Heart right ventricle (tissue), 16 donors: ENCODE data around the gene RAB24. TPM values are rescaled to one million over a fixed set of nuclear protein-coding genes. Genes with fewer than 3 reads are reported as not detected.

Source experiments
- ATAC-seq, 8 donors: fragments of 200-7000 bp; cut with Tn5 transposase; one replicate each; pipeline ENCODE4 v1.9.1; 2020; ENCODE audit warnings: mild to moderate bottlenecking in 8 of 8, moderate library complexity in 8 of 8, moderate number of reproducible peaks in 1 of 8
- DNase-seq, 2 donors: peaks; one replicate each; pipeline ENCODE4 v3.0.0-alpha.2; 2020
- H3K27ac ChIP-seq, 10 donors: fragments of 200-600 bp; sonication (generic) in 2 of 10; one replicate each; pipeline versions ENCODE4 v1.5.0 to v1.8.0; 2020 to 2022; ENCODE audit warnings: mild to moderate bottlenecking in 3 of 10
- H3K27me3 ChIP-seq, 7 donors: fragments of 200-600 bp; one replicate each; pipeline ENCODE4 v1.8.0; 2021 to 2022; ENCODE audit warnings: mild to moderate bottlenecking in 2 of 7
- H3K36me3 ChIP-seq, 9 donors: fragments of 200-600 bp; sonication (generic) in 1 of 9; one replicate each; pipeline versions ENCODE4 v1.5.0 to v1.8.0; 2020 to 2022; ENCODE audit warnings: mild to moderate bottlenecking in 2 of 9
- H3K4me1 ChIP-seq, 9 donors: fragments of 200-600 bp; sonication (generic) in 1 of 9; one replicate each; pipeline versions ENCODE4 v1.5.0 to v1.8.0; 2020 to 2022; ENCODE audit warnings: mild to moderate bottlenecking in 4 of 9
- H3K4me3 ChIP-seq, 10 donors: fragments of 200-600 bp; sonication (generic) in 2 of 10; one replicate each; pipeline versions ENCODE4 v1.5.0 to v1.8.0; 2020 to 2022; ENCODE audit warnings: mild to moderate bottlenecking in 7 of 10, moderate library complexity in 2 of 10
- H3K9me3 ChIP-seq, 11 donors: fragments of 200-600 bp in 10 of 11; sonication (generic) in 2 of 11; one replicate each; pipeline versions ENCODE4 v1.5.0 to v1.8.0; 2013 to 2022; ENCODE audit warnings: mild to moderate bottlenecking in 2 of 11, control low read depth in 1 of 11, moderate library complexity in 1 of 11
- WGBS, 2 donors: extraction: QIAGEN DNeasy Blood & Tissue Kit; methylation state at CpG; one replicate each; pipeline ENCODE4 v1.1.7; 2013; ENCODE audit warnings: inconsistent platforms in 1 of 2; 5-methylcytosine and 5-hydroxymethylcytosine counted together
- intact Hi-C, 10 donors: fragments of 100-400 bp; cut with DNase I; formaldehyde crosslinking; loops; one replicate each; pipeline versions ENCODE4 v1.11.1 to v1.14.2; 2022
- polyA plus RNA-seq, 2 donors: library from polyadenylated mRNA; stranded (reverse); fragments of 200-250 nt; gene quantifications; one replicate each; pipeline ENCODE4 v1.2.3, GENCODE V29; 2013
- total RNA-seq, 10 donors: library from RNA; stranded (reverse); fragmentation: NEBNext Ultra II Directional in 3 of 10; extraction: Animal tissue kit (Norgen Biotek cat#: 25700) in 3 of 10; gene quantifications; one replicate each; pipeline versions ENCODE4 v1.2.1 to v1.2.4, GENCODE V29; 2021 to 2023
- TF ChIP-seq, protein P1 (sequence below), 9 donors: fragments of 200-600 bp; sonication (generic) in 2 of 9; IDR thresholded peaks; one replicate each; pipeline versions ENCODE4 v1.5.0 to v1.8.0; 2021 to 2022; ENCODE audit warnings: antibody characterized with exemption in 9 of 9, mild to moderate bottlenecking in 5 of 9, moderate library complexity in 1 of 9
- donor health status: Arrhythmogenic right ventricular cardiomyopathy.
- donor health status: ischemic (EF 13 %, LVEDD 7.1; RV severe dilation, severe dysfunction).
- donor health status: healthy with polysubstance abuse.
- donor health status: DM: no; HTN: yes; CAD: no.
- donor health status: DM: no; HTN: no; CAD: no.
- donor health status: ischemic (EF 25% LVEDD 6.9; RV normal size, moderate dysfunction).
- donor health status: ischemic (EF 25% LVEDD 5.7; RV mildly dilated, moderate dysfunction).
- donor health status: healthy.
- donor health status: DM: yes; HTN: yes; CAD: no.
- donor health status: Ischemic cardiomyopathy.
- donor health status: ischemic (EF 35%, LVEDD 5.7; RV mildly dilated, moderate dysfunction).
- donor health status: nonischemic (EF 11% LVEDD 7.7; RV severe dilation, severe dysfunction).
- donor health status: DM: yes; HTN: yes; CAD: no.
- donor health status: PGD.
- donor health status: ischemic (EF 29% LVEDD 5.4; RV normal size, mild dysfunction).
- donor health status: nonischemic (EF 23%, LVEDD 6.1; RV moderate dilation, normal function).

RAB24 gene
- total and polyA plus RNA-seq, 12 donors = 14.7 to 39.4 (median 19.7) TPM

GRCh38 chr5:177332896-177333260 is 29.4 kb upstream of the RAB24 start:
- no peak overlapping the region for H3K27ac ChIP-seq
- H3K27me3 ChIP-seq = no peaks in the 10 kb centered on the region
- 86 to 89% methylated on average over 13 of the region's 13 CpGs for WGBS, 2 donors
- intact Hi-C loops = no loop called here
- peaks cover 5 to 33% (median 21%) of the 10 kb centered on the region in 9 donors for H3K4me1 ChIP-seq
- no peak overlapping the region for H3K4me3 ChIP-seq
- H3K36me3 ChIP-seq = peaks cover 0 to 92% (median 32%) of the 10 kb centered on the region in 9 donors
- TF ChIP-seq, protein P1, sequence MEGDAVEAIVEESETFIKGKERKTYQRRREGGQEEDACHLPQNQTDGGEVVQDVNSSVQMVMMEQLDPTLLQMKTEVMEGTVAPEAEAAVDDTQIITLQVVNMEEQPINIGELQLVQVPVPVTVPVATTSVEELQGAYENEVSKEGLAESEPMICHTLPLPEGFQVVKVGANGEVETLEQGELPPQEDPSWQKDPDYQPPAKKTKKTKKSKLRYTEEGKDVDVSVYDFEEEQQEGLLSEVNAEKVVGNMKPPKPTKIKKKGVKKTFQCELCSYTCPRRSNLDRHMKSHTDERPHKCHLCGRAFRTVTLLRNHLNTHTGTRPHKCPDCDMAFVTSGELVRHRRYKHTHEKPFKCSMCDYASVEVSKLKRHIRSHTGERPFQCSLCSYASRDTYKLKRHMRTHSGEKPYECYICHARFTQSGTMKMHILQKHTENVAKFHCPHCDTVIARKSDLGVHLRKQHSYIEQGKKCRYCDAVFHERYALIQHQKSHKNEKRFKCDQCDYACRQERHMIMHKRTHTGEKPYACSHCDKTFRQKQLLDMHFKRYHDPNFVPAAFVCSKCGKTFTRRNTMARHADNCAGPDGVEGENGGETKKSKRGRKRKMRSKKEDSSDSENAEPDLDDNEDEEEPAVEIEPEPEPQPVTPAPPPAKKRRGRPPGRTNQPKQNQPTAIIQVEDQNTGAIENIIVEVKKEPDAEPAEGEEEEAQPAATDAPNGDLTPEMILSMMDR (IDR thresholded peaks at IDR 0.05) = no peak
- no peaks in the 10 kb centered on the region for H3K9me3 ChIP-seq
- ATAC-seq = no peak
- DNase-seq = no peak

DNA sequence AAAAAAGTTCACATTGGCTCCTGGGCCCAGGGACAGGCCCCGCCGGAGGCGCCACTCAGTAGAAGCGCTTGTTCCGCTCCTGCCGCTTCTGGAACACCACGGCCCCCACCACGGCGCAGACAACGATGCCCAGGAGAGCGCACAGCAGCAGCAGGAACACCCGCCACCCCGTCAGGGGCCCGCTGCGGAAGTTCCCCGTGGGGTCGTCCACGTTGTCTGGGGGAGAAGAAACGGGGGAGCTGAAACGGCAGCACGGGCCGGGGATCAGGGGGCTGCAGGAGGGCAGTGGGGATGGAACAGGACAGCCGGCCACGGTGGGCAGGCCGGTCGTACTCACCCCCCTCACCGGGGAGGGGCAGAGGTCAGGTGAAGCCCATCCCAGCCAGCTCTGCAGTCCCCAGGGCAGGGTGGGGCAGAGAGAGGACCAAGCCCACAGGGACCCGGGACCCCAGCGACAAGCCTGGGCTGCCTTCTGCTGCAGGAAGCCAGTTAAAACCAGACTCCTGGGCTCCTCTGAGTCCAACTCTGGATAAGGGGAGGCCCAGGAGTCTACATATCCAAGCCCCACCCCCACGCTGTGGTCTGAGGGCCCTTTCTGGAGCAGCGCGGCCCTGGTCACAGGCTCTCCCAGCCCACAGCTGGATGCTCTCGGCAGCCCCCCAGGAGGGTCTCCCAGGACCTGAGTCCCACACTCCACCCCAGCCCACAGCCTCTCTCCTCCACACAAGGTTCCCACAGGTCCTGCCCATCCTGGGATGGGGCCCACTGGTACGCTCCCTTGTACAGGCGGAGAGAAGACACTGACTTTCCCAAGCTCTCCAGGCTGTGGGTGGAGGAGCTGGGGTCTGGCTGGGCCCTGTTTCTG is 28.7 kb upstream of the RAB24 start:
- ATAC-seq (no peak), DNase-seq (no peak)
- intact Hi-C loops = no loop called here
- WGBS, 2 donors = 90 to 92% methylated on average over 35 of the region's 35 CpGs
- no peak overlapping the region for H3K27ac ChIP-seq
- H3K36me3 ChIP-seq = peaks cover 0 to 86% (median 28%) of the 10 kb centered on the region in 9 donors
- TF ChIP-seq, protein P1 (IDR thresholded peaks at IDR 0.05) = no peak
- no peaks in the 10 kb centered on the region for H3K27me3 ChIP-seq
- no peaks in the 10 kb centered on the region for H3K9me3 ChIP-seq
- peaks cover 5 to 39% (median 23%) of the 10 kb centered on the region in 9 donors for H3K4me1 ChIP-seq
- H3K4me3 ChIP-seq = no peak overlapping the region

DNA sequence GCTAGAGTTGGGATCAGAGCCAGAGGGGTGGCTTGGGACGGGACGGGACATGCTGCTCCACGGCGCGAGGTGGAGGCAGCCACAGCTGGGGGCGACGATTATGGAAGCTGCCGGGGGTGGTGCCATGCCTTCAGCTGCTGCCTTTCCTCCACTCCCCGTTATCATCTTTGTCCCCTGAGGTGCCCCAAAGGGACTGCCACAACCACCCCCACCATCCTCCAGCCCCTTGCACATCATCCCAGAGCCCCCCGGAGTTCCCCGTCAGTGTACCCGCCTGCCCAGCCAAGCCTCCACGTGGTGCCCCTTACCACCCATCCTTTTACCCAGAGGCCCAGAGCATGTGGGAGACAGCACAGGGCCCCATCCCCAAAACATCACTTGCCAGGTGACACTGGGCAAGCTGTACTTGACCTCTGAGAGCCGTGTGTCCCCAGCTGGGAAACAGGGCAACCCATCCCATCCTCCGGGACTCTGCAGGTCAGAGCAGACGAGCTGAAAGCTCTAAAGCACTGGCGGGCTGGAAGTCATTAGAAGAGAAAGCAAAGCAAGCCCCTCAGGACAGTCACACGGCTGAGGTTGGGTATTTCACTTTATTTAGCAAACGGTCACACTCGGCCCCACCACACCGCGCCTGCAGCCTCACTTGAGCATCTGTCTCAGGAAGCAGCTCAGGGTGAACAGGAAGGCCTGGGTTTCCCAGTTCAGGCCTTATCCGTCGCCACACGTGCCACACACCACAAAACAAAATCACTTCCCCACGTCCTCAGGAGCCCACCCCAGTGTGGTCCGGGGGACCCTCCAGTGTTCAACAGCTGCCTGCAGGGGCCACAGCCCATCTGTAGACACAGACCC is 27.7 kb upstream of the RAB24 start:
- peaks cover 0 to 75% (median 24%) of the 10 kb centered on the region in 9 donors for H3K36me3 ChIP-seq
- 79 to 84% methylated on average over 27 of the region's 27 CpGs for WGBS, 2 donors
- DNase-seq = no peak

DNA sequence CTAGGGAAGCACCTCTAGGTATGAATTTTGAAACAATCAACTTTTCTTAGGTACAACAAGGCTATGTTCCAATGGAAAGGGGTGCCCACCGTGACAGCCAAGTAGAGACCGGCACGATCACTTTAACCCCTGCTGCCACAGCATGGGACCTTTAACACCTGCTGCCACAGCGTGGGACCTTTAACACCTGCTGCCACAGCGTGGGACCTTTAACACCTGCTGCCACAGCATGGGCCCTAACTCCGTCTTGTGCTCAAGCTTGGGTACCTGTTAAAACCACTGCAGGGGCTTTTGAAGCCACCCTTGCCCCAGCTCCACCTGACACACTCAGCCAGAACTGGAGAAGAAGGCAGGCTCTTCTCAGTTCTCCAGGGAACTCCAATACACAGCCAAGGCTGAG is 26.4 kb upstream of the RAB24 start:
- peaks cover 0 to 62% (median 18%) of the 10 kb centered on the region in 9 donors for H3K36me3 ChIP-seq
- H3K9me3 ChIP-seq = no peaks in the 10 kb centered on the region
- DNase-seq (no peak), ATAC-seq (no peak)
- no peaks in the 10 kb centered on the region for H3K27me3 ChIP-seq
- 86 to 91% methylated on average over 6 of the region's 6 CpGs for WGBS, 2 donors
- peaks cover 0 to 26% (median 15%) of the 10 kb centered on the region in 9 donors for H3K4me1 ChIP-seq
- intact Hi-C loops = loop anchor here in 2 of 10 donors (5.0 to 10.0 kb wide), 2 partner anchors 42 to 45 kb away; no protein-coding TSS in a partner anchor
- H3K27ac ChIP-seq = no peak overlapping the region
- TF ChIP-seq, protein P1 (IDR thresholded peaks at IDR 0.05) = no peak
- no peak overlapping the region for H3K4me3 ChIP-seq

More for the DNA sequence above, 27.7 kb upstream of the RAB24 start:
- intact Hi-C loops = no loop called here
- no peak for ATAC-seq
- no peaks in the 10 kb centered on the region for H3K9me3 ChIP-seq
- no peak overlapping the region for H3K4me3 ChIP-seq
- H3K4me1 ChIP-seq = peaks cover 5 to 39% (median 20%) of the 10 kb centered on the region in 9 donors
- no peaks in the 10 kb centered on the region for H3K27me3 ChIP-seq
- H3K27ac ChIP-seq = no peak overlapping the region
- TF ChIP-seq, protein P1 (IDR thresholded peaks at IDR 0.05) = no peak
